OCI-LY1 (cell line): ENCODE data around the gene DNAJC5G.
A peak's percentile ranks its signal among the peaks of the same experiment; 100 is the strongest.

Experiments
- H2AFZ ChIP-seq: fragments of 200-600 bp; sonication (generic), shearing (Covaris generic); 2 replicates; pipeline ENCODE4 v1.6.0; 2014; ENCODE audit warnings: antibody characterized with exemption, mild to moderate bottlenecking, low read length
- H3F3A ChIP-seq: fragments of 200-600 bp; sonication (generic), shearing (Covaris generic); 2 replicates; pipeline ENCODE4 v1.6.0; 2014; ENCODE audit warnings: mild to moderate bottlenecking, antibody characterized with exemption, low read length, moderate library complexity; ENCODE audit not compliant: insufficient read depth
- H3K27ac ChIP-seq: fragments of 200-600 bp; sonication (generic); 2 replicates; pipeline ENCODE4 v1.5.1; 2014; ENCODE audit warnings: low read length, mixed run types, mild to moderate bottlenecking, low read depth; ENCODE audit not compliant: poor library complexity, severe bottlenecking
- H3K27me3 ChIP-seq: fragments of 200-600 bp; sonication (generic); 2 replicates; pipeline ENCODE4 v1.6.0; 2014; ENCODE audit warnings: antibody characterized with exemption, mild to moderate bottlenecking, low read length, moderate library complexity; ENCODE audit not compliant: insufficient read depth
- H3K36me3 ChIP-seq: fragments of 200-600 bp; sonication (generic); 2 replicates; pipeline ENCODE4 v1.6.1; 2014; ENCODE audit warnings: mild to moderate bottlenecking, antibody characterized with exemption, low read length, moderate library complexity, mixed read lengths; ENCODE audit not compliant: insufficient read depth
- H3K4me1 ChIP-seq: fragments of 200-600 bp; sonication (generic); 2 replicates; pipeline ENCODE4 v1.5.1; 2014; ENCODE audit warnings: mild to moderate bottlenecking, low read length, moderate library complexity; ENCODE audit not compliant: insufficient read depth, severe bottlenecking
- H3K4me2 ChIP-seq: fragments of 200-600 bp; sonication (generic), shearing (Covaris generic); 2 replicates; pipeline ENCODE4 v1.6.1; 2014; ENCODE audit warnings: low read length
- H3K4me3 ChIP-seq: fragments of 200-600 bp; sonication (generic); 2 replicates; pipeline ENCODE4 v1.5.1; 2014; ENCODE audit warnings: low read length, low read depth, mild to moderate bottlenecking, mixed read lengths; ENCODE audit not compliant: poor library complexity, severe bottlenecking
- H3K79me2 ChIP-seq: fragments of 200-600 bp; shearing (Covaris generic); 2 replicates; pipeline ENCODE4 v1.6.1; 2016; ENCODE audit warnings: mixed run types, low read length, mixed read lengths; ENCODE audit not compliant: insufficient read depth
- H3K9ac ChIP-seq: fragments of 200-600 bp; sonication (generic), shearing (Covaris generic); 2 replicates; pipeline ENCODE4 v1.6.1; 2014; ENCODE audit warnings: mild to moderate bottlenecking, low read length, mixed read lengths
- H3K9me2 ChIP-seq: fragments of 200-600 bp; sonication (generic), shearing (Covaris generic); 2 replicates; pipeline ENCODE4 v1.6.1; 2014; ENCODE audit warnings: low read depth, mild to moderate bottlenecking, low read length, mixed read lengths
- H3K9me3 ChIP-seq: fragments of 200-600 bp; shearing (Covaris generic); 2 replicates; pipeline ENCODE4 v1.6.1; 2014; ENCODE audit warnings: low read length, mixed read lengths
- H4K20me1 ChIP-seq: fragments of 200-600 bp; sonication (generic), shearing (Covaris generic); 2 replicates; pipeline ENCODE4 v1.6.0; 2016; ENCODE audit warnings: mild to moderate bottlenecking, low read length; ENCODE audit not compliant: insufficient read depth
- EZH2 ChIP-seq: fragments of 200-600 bp; sonication (generic), shearing (Covaris generic); IDR thresholded peaks from 2 replicates; pipeline ENCODE4 v1.8.0; 2017; ENCODE audit warnings: borderline replicate concordance, mixed run types, mild to moderate bottlenecking, antibody characterized with exemption, low read length, moderate library complexity, mixed read lengths
- TF ChIP-seq, protein P1 (sequence below): fragments of 200-600 bp; sonication (generic), shearing (Covaris generic); IDR thresholded peaks from 2 replicates; pipeline ENCODE4 v1.5.1; 2017; ENCODE audit warnings: mild to moderate bottlenecking, antibody characterized with exemption, low read length, moderate library complexity, mixed read lengths

The DNAJC5G gene

DNA sequence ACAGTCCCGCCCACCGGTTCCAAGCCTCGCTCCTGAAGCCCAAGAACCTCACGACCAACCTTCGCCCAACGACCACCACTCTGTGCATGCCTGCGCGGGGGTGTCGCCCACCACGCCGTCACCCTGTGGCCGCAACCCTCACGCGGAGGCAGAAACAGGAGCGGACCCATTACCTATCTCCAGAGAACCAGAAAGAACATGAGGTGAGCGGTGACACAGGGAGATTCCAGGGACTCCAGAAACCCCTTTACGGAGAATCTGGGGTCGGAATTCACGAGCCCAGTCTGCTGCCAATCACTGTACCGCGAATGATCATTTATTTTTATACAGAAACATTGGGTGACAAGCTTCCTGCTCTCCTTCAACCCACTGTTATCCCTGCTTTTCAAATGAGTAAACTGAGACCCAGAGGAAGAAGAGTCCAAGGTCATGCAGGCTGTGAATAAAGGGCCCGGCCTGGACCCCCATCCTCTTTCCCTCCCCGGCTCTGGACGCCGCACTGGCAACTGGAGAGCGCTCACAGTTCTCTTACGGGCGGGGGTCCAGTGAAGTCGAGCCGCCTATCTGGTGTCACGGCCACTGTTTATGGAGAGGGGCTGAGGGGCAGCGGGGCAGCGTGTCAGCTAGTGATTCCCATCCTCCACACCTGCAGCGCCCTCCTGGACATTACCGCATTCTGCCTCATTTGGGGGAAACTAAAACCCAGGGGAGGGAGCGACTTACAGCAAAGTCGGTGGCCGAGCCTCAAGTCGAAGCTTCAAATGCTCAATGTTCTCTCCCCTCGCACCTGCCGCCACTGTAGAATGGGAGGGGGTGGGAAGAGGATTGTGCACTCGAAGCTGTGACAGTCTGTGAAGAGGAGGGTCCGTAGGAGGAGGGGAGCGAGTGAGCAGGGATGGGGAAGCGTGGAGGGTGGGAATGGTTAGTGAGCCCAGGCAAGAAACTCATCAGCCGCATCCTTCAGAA, 11.7 kb upstream of the DNAJC5G start:
- H3K9me3 ChIP-seq: no peaks in the 10 kb centered on the region
- H3K27ac ChIP-seq: no peak overlapping the region
- TF ChIP-seq EZH2: no peak
- no peak overlapping the region for H2AFZ ChIP-seq
- H3K4me1 ChIP-seq: peaks cover 20% of the 10 kb centered on the region
- no peaks in the 10 kb centered on the region for H4K20me1 ChIP-seq
- H3F3A ChIP-seq: no peaks in the 10 kb centered on the region
- H3K36me3 ChIP-seq: no peaks in the 10 kb centered on the region
- H3K4me2 ChIP-seq: peak overlapping the region; percentile 74
- no peak overlapping the region for H3K9ac ChIP-seq
- H3K27me3 ChIP-seq: peaks cover 21% of the 10 kb centered on the region
- peak overlapping the region; percentile 52 for H3K4me3 ChIP-seq
- no peaks in the 10 kb centered on the region for H3K9me2 ChIP-seq
- H3K79me2 ChIP-seq: no peaks in the 10 kb centered on the region

- Histone ChIP-seq H3K4me2 (peak overlapping the region; percentile 55), H2AFZ (no peak overlapping the region), H3K4me3 (peak overlapping the region; percentile 42), H3K9me3 (no peaks in the 10 kb centered on the region), H3K79me2 (no peaks in the 10 kb centered on the region), H3K36me3 (no peaks in the 10 kb centered on the region), H3K9ac (no peak overlapping the region), H4K20me1 (no peaks in the 10 kb centered on the region), H3K4me1 (peaks cover 20% of the 10 kb centered on the region), H3F3A (no peaks in the 10 kb centered on the region), H3K27me3 (peaks cover 19% of the 10 kb centered on the region), H3K27ac (no peak overlapping the region), H3K9me2 (no peaks in the 10 kb centered on the region)
- TF ChIP-seq, protein P1, sequence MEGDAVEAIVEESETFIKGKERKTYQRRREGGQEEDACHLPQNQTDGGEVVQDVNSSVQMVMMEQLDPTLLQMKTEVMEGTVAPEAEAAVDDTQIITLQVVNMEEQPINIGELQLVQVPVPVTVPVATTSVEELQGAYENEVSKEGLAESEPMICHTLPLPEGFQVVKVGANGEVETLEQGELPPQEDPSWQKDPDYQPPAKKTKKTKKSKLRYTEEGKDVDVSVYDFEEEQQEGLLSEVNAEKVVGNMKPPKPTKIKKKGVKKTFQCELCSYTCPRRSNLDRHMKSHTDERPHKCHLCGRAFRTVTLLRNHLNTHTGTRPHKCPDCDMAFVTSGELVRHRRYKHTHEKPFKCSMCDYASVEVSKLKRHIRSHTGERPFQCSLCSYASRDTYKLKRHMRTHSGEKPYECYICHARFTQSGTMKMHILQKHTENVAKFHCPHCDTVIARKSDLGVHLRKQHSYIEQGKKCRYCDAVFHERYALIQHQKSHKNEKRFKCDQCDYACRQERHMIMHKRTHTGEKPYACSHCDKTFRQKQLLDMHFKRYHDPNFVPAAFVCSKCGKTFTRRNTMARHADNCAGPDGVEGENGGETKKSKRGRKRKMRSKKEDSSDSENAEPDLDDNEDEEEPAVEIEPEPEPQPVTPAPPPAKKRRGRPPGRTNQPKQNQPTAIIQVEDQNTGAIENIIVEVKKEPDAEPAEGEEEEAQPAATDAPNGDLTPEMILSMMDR: no peak
- TF ChIP-seq EZH2: no peak; the same call in 1 of the 2 replicates
Measured at GRCh38 chr2:27264253-27264752, 10.9 kb upstream of the DNAJC5G start.

- H3K27ac ChIP-seq: no peak overlapping the region
- H3K36me3 ChIP-seq: no peaks in the 10 kb centered on the region
- H3K9me2 ChIP-seq: no peaks in the 10 kb centered on the region
- no peaks in the 10 kb centered on the region for H3F3A ChIP-seq
- peak overlapping the region; percentile 55 for H3K4me2 ChIP-seq
- H3K9ac ChIP-seq: no peak overlapping the region
- H3K4me3 ChIP-seq: peak overlapping the region; percentile 42
- H3K27me3 ChIP-seq: peaks cover 19% of the 10 kb centered on the region
- H3K79me2 ChIP-seq: no peaks in the 10 kb centered on the region
- H3K4me1 ChIP-seq: peaks cover 20% of the 10 kb centered on the region
- no peak for TF ChIP-seq EZH2
- TF ChIP-seq, protein P1: peak; percentile 63
- H4K20me1 ChIP-seq: no peaks in the 10 kb centered on the region
- H3K9me3 ChIP-seq: no peaks in the 10 kb centered on the region
- no peak overlapping the region for H2AFZ ChIP-seq
Measured at GRCh38 chr2:27264753-27265535, 10.3 kb upstream of the DNAJC5G start.
